DMS153 treated with DMSO at 0.1 percent for 48 hours (cell line): ENCODE results near the gene UBL4B.

Experiments
- DNase-seq: peaks from one replicate; lab custom pipeline; 2025; ENCODE audit not compliant: unreplicated experiment; lab: John Stamatoyannopoulos, UW

The UBL4B gene

GRCh38 chr1:110084227-110085078, 27.8 kb upstream of the UBL4B start:
- DNase-seq: peak; percentile 20

- no peak for DNase-seq
Measured at GRCh38 chr1:110085671-110086070, 26.6 kb upstream of the UBL4B start.

- DNase-seq: no peak
Measured at GRCh38 chr1:110086961-110087360, 25.3 kb upstream of the UBL4B start.

GRCh38 chr1:110087812-110088738, 24.2 kb upstream of the UBL4B start:
- peak; percentile 61 for DNase-seq

GRCh38 chr1:110088739-110089316, 23.4 kb upstream of the UBL4B start:
- DNase-seq: no peak

- DNase-seq: no peak
Measured at GRCh38 chr1:110089561-110090275, 22.5 kb upstream of the UBL4B start.

GRCh38 chr1:110091381-110091780, 20.9 kb upstream of the UBL4B start:
- DNase-seq: no peak

- DNase-seq: no peak
Measured at GRCh38 chr1:110091791-110092190, 20.5 kb upstream of the UBL4B start.

- no peak for DNase-seq
Measured at GRCh38 chr1:110092991-110093390, 19.3 kb upstream of the UBL4B start.

GRCh38 chr1:110094931-110095654, 17.1 kb upstream of the UBL4B start:
- DNase-seq: no peak

GRCh38 chr1:110097507-110098221, 14.6 kb upstream of the UBL4B start:
- DNase-seq: no peak

GRCh38 chr1:110098222-110099026, 13.8 kb upstream of the UBL4B start:
- no peak for DNase-seq

- no peak for DNase-seq
Measured at GRCh38 chr1:110100335-110100734, 11.9 kb upstream of the UBL4B start.

GRCh38 chr1:110102081-110102480, 10.2 kb upstream of the UBL4B start:
- no peak for DNase-seq

GRCh38 chr1:110106013-110106941, 6.0 kb upstream of the UBL4B start:
- peak; percentile 66 for DNase-seq

- DNase-seq: no peak
Measured at GRCh38 chr1:110107867-110108469, 4.3 kb upstream of the UBL4B start.

GRCh38 chr1:110111081-110111480, 1.2 kb upstream of the UBL4B start:
- no peak for DNase-seq
